HG03457 (cell line): ENCODE data around the gene TREML4.

Experiments
- ATAC-seq: cut with Tn5 transposase; IDR thresholded peaks from one replicate; pipeline ENCODE4 v1.9.1; 2021; ENCODE audit warnings: moderate number of reproducible peaks; ENCODE audit not compliant: unreplicated experiment

TREML4 gene

GRCh38 chr6:41252401-41253169 lies 24.4 kb downstream of the TREML4 start:
- no peak for ATAC-seq

DNA sequence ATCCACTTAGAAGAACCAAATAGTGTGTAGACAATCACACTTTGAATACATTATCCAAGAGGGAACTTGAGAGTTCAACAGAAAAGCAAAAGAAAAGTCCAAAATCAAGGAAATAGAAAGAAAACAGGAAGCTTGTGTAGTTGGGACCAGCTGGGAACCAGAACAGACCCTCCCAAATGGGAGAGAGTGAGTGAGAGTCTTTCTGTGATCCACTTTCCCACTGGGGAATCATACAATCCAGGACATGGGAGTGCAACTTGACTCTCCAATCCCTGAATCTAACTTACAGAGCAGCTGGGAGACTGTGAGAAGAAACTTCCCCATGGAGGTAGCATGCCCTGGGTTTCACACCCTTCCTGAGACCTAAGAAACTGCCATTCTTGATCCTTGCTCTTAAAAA lies 27.0 kb downstream of the TREML4 start:
- no peak for ATAC-seq

GRCh38 chr6:41255638-41256246 lies 27.6 kb downstream of the TREML4 start:
- no peak for ATAC-seq

DNA sequence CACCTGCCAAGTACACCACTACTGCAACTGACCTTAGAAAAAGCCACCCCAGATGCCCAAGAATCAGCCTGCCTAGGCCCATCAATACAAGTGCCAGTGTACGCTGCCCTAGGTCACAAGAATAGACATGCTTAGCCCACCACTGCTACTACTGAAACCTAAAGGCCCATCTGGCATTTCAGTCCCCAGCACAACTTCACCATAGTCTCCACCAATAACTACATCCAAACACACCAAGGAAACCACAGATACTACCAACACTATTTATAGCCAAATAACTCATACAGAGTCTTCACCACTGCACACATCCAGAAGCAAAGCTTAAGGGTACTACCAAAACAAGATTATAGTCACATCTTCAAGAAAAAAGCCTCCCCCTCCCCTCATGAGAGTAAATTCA lies 28.2 kb downstream of the TREML4 start:
- ATAC-seq: no peak

DNA sequence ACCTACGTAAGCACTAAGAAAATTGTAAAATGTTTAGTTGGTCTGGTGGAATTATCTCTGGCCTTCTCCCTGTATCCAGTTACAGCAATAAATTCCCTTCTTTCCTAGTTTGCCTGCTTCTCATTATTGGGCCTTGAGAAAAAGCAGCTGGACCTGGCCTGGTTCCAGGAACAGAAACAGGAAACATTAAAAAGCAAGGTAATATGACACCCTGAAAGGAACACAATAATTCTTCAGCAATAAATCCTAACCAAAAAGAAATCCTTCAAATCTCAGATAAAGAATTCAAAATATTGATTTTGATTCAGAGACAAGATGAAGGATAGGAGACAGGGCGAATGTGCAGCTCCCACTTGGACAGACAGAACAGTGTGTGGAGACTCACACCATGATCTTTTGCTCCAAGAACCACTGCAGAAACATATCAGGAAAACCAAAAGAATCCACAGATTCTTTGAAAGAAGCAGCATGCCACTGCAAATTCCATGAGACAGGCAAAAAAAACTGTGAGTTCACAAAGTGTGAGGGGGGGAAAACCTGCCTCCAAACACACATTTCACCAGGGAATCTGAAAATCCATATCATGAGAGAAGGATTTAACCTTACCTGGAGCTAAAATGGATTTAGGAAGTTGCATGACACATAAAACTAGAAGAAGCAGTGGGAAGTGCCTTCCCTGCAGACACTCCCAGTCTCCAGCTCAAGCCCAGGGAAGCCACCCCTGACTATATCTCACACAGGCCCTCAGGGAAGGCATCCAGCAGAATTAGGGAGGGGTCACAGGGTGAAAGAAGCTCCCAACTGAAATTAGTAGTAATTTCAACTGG lies 29.4 kb downstream of the TREML4 start:
- no peak for ATAC-seq

DNA sequence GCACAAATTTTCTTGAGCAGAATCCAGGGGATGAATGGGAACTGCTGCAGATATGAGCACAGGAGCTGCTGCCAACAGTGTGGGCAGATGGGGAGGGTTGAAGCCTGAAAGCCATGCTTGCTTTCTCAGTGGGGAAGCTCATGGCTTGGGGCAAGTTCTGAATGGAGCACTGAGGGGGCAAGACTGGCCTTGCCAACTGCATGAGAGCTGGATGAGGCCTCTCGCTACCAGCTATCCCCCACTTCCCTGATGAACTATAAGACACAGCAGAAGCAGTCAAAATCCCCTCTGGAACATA lies 30.0 kb downstream of the TREML4 start:
- ATAC-seq: no peak

- ATAC-seq: no peak
Observed at GRCh38 chr6:41262401-41262800, 34.3 kb downstream of the TREML4 start.

- no peak for ATAC-seq
Observed at GRCh38 chr6:41263267-41263666, 35.1 kb downstream of the TREML4 start.

DNA sequence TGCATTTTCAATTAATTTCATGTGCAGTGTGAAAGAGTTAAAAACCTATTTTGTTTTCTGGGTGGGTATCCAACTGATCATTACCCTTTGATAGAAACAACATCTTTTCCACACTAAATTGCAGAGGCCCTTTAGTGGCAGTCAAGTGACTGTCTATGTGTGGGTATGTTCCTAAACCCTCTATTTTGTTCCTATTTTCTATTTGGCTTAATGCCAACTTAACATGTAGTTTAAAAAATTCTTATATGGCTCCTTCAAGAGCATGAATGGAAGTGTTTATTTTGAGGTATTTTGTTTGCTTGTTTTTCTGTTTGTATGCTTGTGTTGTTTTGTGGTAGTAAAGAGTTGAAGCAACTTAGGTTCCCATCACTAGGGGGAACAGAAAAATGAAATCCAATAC lies 38.4 kb downstream of the TREML4 start:
- ATAC-seq: no peak

GRCh38 chr6:41268478-41268877 lies 40.3 kb downstream of the TREML4 start:
- ATAC-seq: no peak

GRCh38 chr6:41269166-41269565 lies 41.0 kb downstream of the TREML4 start:
- no peak for ATAC-seq

- ATAC-seq: no peak
Observed at GRCh38 chr6:41269716-41270115, 41.6 kb downstream of the TREML4 start.

DNA sequence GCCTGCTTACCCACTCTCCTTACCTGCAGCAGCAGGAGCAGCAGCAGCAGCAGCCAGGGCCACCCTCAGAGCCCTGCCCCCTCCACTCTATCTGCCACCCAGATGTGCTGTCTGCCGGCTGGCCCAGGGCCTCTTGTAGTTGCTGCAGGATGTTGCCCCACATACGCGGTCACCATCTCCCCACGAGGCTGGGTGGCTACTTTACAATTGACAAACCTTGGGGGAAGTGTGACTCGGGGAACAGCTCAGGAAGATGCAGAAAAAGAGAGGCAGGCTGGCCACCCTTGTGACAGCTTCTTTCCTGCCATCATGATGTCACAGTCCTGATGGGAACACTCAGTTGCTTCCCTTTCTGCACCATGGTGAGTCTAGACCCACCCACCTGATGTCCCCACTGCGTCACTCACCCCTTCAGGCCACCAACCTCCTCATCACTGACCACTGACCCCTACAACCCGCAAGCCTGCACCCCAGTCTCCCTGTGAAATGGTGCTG lies 43.8 kb downstream of the TREML4 start:
- ATAC-seq: no peak

GRCh38 chr6:41272591-41273240 lies 44.6 kb downstream of the TREML4 start:
- no peak for ATAC-seq

- no peak for ATAC-seq
Observed at GRCh38 chr6:41273714-41274113, 45.6 kb downstream of the TREML4 start.

DNA sequence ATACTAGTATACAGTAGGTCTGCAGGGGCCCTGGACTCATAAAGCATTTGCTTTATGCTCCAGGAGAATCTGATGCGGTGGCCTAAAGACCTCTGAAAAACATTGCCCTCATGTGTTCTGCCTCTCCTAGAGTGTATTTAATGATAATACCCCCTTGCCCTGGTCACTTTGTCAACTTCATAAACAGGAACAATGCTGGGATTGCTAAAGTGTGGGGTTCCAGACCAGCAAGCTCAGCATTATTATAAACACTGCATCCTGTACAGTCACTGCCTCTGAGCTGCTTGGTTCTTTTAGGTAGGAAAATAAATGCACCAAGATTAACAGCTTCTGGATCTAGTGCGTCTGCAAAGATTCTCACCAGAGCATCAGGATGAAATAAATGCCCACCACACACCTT lies 46.1 kb downstream of the TREML4 start:
- ATAC-seq: no peak

- ATAC-seq: no peak
Observed at GRCh38 chr6:41275489-41275888, 47.3 kb downstream of the TREML4 start.

DNA sequence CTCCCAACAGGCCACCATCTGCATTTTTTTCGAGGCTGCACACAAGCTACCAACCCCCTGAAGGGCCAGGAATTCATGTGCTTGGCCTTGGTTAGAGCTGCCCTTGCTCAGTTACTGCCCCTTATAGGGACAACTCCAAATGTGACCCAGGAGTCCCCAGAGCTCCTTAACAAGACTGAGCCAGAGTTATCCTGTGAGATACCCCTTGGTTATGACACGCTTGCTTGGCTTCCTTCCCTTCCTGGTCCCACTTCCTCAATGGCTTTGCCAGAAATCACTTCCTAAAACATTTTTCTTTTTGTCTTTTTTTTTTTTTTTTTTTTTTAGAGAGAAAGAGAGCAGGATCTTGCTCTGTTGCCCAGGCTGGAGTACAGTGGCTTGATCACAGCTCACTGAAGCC lies 49.5 kb downstream of the TREML4 start:
- ATAC-seq: no peak

DNA sequence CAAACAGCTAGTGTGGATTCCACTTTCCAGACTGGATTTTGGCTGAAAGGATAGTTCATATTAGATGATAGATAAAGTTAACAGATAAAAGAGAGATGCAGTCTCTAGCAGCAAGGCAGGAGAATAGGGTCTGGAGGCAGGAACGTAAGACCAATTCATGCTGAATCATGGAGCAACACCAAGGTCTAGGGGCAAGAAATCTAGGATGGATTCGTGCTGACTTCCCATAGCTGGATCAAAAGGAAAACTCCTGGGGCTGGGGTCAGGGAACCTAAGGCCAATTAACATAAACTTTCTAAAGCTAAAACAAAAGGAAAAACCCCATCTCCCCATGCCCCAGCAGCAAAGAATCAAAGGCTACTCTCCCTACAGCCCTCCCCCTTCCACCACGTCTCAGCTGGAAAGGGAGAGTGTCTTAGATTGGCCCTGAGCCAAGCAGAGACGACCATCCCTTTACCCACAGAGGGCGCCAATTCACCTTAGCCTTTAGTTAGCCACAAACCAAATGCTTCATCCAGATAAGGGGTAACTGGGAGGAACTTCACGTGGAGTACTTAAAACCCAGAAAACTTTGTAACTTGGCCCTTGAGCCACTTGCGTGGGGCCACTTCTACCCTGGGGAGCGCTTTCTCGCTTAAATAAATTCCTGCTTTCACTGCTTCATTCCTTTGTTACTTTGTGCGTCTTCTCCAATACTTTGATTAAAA lies 50.7 kb downstream of the TREML4 start:
- ATAC-seq: no peak

- ATAC-seq: no peak
Observed at GRCh38 chr6:41280381-41281057, 52.4 kb downstream of the TREML4 start.
